HEK293T (cell line): ENCODE results near the gene CCDC97.
A peak's percentile ranks its signal among the peaks of the same experiment; 100 is the strongest.

Experiments used
- CTCF ChIA-PET: fragments of 350-600 bp; formaldehyde crosslinking; extraction: SDS; loops from one replicate; lab custom pipeline; 2021; ENCODE audit warnings: antibody characterized with exemption, inconsistent platforms; lab: Yijun Ruan, JAX
- POLR2A ChIA-PET: fragments of 350-600 bp; formaldehyde crosslinking; extraction: SDS; loops from one replicate; lab custom pipeline; 2020; ENCODE audit warnings: antibody characterized with exemption, inconsistent platforms; lab: Yijun Ruan, JAX
- DNase-seq: peaks from one replicate; pipeline ENCODE4 v3.0.0; 2012; ENCODE audit warnings: mixed read lengths; ENCODE audit errors: extremely low spot score
- ARNT ChIP-seq: fragments of 450-650 bp; IDR thresholded peaks from 2 replicates; pipeline ENCODE4 v1.6.1; 2017; ENCODE audit warnings: mild to moderate bottlenecking
- BHLHE40 ChIP-seq: fragments of 450-650 bp; IDR thresholded peaks from 2 replicates; pipeline ENCODE4 v1.6.1; 2016; ENCODE audit warnings: mild to moderate bottlenecking, moderate library complexity, borderline replicate concordance
- CTBP1 ChIP-seq: fragments of 450-650 bp; IDR thresholded peaks from 2 replicates; pipeline ENCODE4 v1.6.1; 2016; ENCODE audit warnings: borderline replicate concordance
- ELF4 ChIP-seq: fragments of 450-650 bp; IDR thresholded peaks from 2 replicates; pipeline ENCODE4 v1.6.1; 2017; ENCODE audit warnings: antibody characterized with exemption
- FOXA1 ChIP-seq: fragments of 450-650 bp; IDR thresholded peaks from 2 replicates; pipeline ENCODE4 v1.6.1; 2016; ENCODE audit warnings: mild to moderate bottlenecking
- FOXK2 ChIP-seq: fragments of 450-650 bp; IDR thresholded peaks from 2 replicates; pipeline ENCODE4 v1.6.1; 2016; ENCODE audit warnings: mild to moderate bottlenecking
- FOXM1 ChIP-seq: fragments of 450-650 bp; IDR thresholded peaks from 2 replicates; pipeline ENCODE4 v1.6.1; 2017; ENCODE audit warnings: mild to moderate bottlenecking, borderline replicate concordance
- HDGF ChIP-seq: fragments of 450-650 bp; IDR thresholded peaks from 2 replicates; pipeline ENCODE4 v1.6.1; 2017; ENCODE audit warnings: antibody characterized with exemption, borderline replicate concordance
- L3MBTL2 ChIP-seq: fragments of 450-650 bp; conservative IDR thresholded peaks from 2 replicates; pipeline ENCODE4 v1.6.1; 2016; ENCODE audit warnings: mild to moderate bottlenecking
- LEF1 ChIP-seq: fragments of 450-650 bp; IDR thresholded peaks from 2 replicates; pipeline ENCODE4 v1.6.1; 2017; ENCODE audit warnings: mild to moderate bottlenecking, borderline replicate concordance
- NFRKB ChIP-seq: fragments of 450-650 bp; IDR thresholded peaks from 2 replicates; pipeline ENCODE4 v1.6.1; 2016; ENCODE audit warnings: mild to moderate bottlenecking, moderate library complexity
- PKNOX1 ChIP-seq: fragments of 450-650 bp; IDR thresholded peaks from 2 replicates; pipeline ENCODE4 v1.6.1; 2016
- SP1 ChIP-seq: fragments of 450-650 bp; IDR thresholded peaks from 2 replicates; pipeline ENCODE4 v1.6.1; 2017
- SUZ12 ChIP-seq: fragments of 450-650 bp; IDR thresholded peaks from 2 replicates; pipeline ENCODE4 v1.6.1; 2016; ENCODE audit warnings: mild to moderate bottlenecking
- TARDBP ChIP-seq: fragments of 450-650 bp; IDR thresholded peaks from 2 replicates; pipeline ENCODE4 v1.6.1; 2016
- ZNF384 ChIP-seq: fragments of 450-650 bp; IDR thresholded peaks from 2 replicates; pipeline ENCODE4 v1.6.1; 2016

CCDC97 gene

GRCh38 chr19:41350735-41351338, 40.9 kb downstream of the CCDC97 start:
- POLR2A ChIA-PET = interaction anchor here (1.5 to 5.4 kb wide), 2 partner anchors 13 to 14 kb away, joined by 8 to 51 read pairs; partner anchors contain the start of gene B9D2
- no peak for TF ChIP-seq PKNOX1
- no peak for TF ChIP-seq LEF1
- TF ChIP-seq SUZ12 = no peak
- no peak for TF ChIP-seq BHLHE40
- TF ChIP-seq NFRKB = no peak
- TF ChIP-seq HDGF = no peak
- TF ChIP-seq L3MBTL2 = no peak
- TF ChIP-seq ARNT = no peak
- TF ChIP-seq SP1 = no peak
- TF ChIP-seq FOXM1 = no peak
- no peak for TF ChIP-seq FOXA1
- TF ChIP-seq FOXK2 = no peak
- no peak for TF ChIP-seq ELF4
- no peak for TF ChIP-seq ZNF384
- TF ChIP-seq TARDBP = no peak
- no peak for TF ChIP-seq CTBP1
- no peak for DNase-seq
- CTCF ChIA-PET = interaction anchor here (1.8 kb wide), 1 partner anchor 28 kb away, joined by 5 read pairs; no protein-coding TSS in a partner anchor

GRCh38 chr19:41351339-41352245, 41.6 kb downstream of the CCDC97 start:
- CTCF ChIA-PET = interaction anchor here (0.6 to 1.8 kb wide), 3 partner anchors 12 to 618 kb away, joined by 3 to 5 read pairs (median 4); partner anchors contain the start of gene B9D2
- peak; percentile 56 for DNase-seq

GRCh38 chr19:41352279-41352608, 42.3 kb downstream of the CCDC97 start:
- ChIA-PET CTCF (interaction anchor here (0.6 to 1.8 kb wide), 3 partner anchors 12 to 617 kb away, joined by 3 to 5 read pairs (median 4); partner anchors contain the start of gene B9D2), POLR2A (interaction anchor here (0.6 to 5.4 kb wide), 11 partner anchors 12 to 126 kb away, joined by 3 to 51 read pairs (median 5); partner anchors contain the start of genes B9D2, CCDC97 and HNRNPUL1)
- DNase-seq = no peak
- TF ChIP-seq TARDBP (no peak), CTBP1 (no peak), LEF1 (no peak), BHLHE40 (no peak), ELF4 (no peak), L3MBTL2 (no peak), FOXA1 (no peak), SP1 (no peak), FOXK2 (no peak), FOXM1 (no peak), ARNT (no peak), NFRKB (no peak), SUZ12 (no peak), HDGF (no peak), PKNOX1 (no peak), ZNF384 (no peak)

More at GRCh38 chr19:41351339-41352245, 41.6 kb downstream of the CCDC97 start:
- TF ChIP-seq CTBP1 = no peak
- no peak for TF ChIP-seq FOXA1
- TF ChIP-seq ELF4 = no peak
- TF ChIP-seq PKNOX1 = no peak
- POLR2A ChIA-PET = interaction anchor here (0.8 to 5.4 kb wide), 10 partner anchors 12 to 125 kb away, joined by 3 to 51 read pairs (median 5); partner anchors contain the start of genes B9D2 and CCDC97

- CTCF ChIA-PET = interaction anchor here (0.5 to 1.8 kb wide), 5 partner anchors 11 to 617 kb away, joined by 3 to 5 read pairs (median 4); partner anchors contain the start of gene B9D2
- POLR2A ChIA-PET = interaction anchor here (0.6 to 5.4 kb wide), 12 partner anchors 11 to 126 kb away, joined by 3 to 51 read pairs (median 5); partner anchors contain the start of genes B9D2, CCDC97 and HNRNPUL1
- TF ChIP-seq ELF4 (no peak), ARNT (no peak), L3MBTL2 (peak; percentile 63)
- DNase-seq = peak; percentile 40
Measured at GRCh38 chr19:41352609-41353465, 42.9 kb downstream of the CCDC97 start.
